SK-N-SH (cell line): ENCODE measurements around the gene FBLN7.
"Not testable (repeated sequence)": the region's sequence is repeated elsewhere in the genome, so short reads cannot be mapped to it uniquely, and the experiment has no call there.

Experiments used
- JUND ChIP-seq: IDR thresholded peaks from 2 replicates; pipeline ENCODE4 v1.4.0; 2012
- RXRA ChIP-seq: IDR thresholded peaks from 2 replicates; pipeline ENCODE4 v1.4.0; 2012; ENCODE audit warnings: low read depth, mild to moderate bottlenecking, borderline replicate concordance
- TF ChIP-seq, protein P1 (sequence below): fragments of 200-600 bp; sonication (generic); IDR thresholded peaks from 2 replicates; pipeline ENCODE4 v1.6.1; 2017; ENCODE audit warnings: antibody characterized with exemption, mild to moderate bottlenecking, moderate library complexity

DNA sequence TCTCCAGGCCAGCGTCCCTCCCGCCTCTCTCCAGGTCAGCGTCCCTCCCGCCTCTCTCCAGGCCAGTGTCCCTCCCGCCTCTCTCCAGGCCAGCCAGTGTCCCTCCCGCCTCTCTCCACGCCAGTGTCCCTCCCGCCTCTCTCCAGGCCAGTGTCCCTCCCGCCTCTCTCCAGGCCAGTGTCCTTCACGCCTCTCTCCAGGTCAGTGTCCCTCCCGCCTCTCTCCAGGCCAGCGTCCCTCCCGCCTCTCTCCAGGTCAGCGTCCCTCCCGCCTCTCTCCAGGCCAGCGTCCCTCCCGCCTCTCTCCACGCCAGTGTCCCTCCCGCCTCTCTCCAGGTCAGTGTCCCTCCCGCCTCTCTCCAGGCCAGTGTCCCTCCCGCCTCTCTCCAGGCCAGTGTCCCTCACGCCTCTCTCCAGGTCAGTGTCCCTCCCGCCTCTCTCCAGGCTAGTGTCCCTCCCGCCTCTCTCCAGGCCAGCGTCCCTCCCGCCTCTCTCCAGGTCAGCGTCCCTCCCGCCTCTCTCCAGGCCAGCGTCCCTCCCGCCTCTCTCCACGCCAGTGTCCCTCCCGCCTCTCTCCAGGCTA lies 939 bp downstream of the FBLN7 start:
- not testable (repeated sequence) for TF ChIP-seq JUND, RXRA
- TF ChIP-seq, protein P1, sequence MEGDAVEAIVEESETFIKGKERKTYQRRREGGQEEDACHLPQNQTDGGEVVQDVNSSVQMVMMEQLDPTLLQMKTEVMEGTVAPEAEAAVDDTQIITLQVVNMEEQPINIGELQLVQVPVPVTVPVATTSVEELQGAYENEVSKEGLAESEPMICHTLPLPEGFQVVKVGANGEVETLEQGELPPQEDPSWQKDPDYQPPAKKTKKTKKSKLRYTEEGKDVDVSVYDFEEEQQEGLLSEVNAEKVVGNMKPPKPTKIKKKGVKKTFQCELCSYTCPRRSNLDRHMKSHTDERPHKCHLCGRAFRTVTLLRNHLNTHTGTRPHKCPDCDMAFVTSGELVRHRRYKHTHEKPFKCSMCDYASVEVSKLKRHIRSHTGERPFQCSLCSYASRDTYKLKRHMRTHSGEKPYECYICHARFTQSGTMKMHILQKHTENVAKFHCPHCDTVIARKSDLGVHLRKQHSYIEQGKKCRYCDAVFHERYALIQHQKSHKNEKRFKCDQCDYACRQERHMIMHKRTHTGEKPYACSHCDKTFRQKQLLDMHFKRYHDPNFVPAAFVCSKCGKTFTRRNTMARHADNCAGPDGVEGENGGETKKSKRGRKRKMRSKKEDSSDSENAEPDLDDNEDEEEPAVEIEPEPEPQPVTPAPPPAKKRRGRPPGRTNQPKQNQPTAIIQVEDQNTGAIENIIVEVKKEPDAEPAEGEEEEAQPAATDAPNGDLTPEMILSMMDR = not testable (repeated sequence)
